ENCODE measurements around the gene NOVA1. TPM values are rescaled to one million over a fixed set of nuclear protein-coding genes. Genes with fewer than 3 reads are reported as not detected.
"Not testable (repeated sequence)": the region's sequence is repeated elsewhere in the genome, so short reads cannot be mapped to it uniquely, and the experiment has no call there.

Gene NOVA1
- total RNA-seq: 10 to 100 TPM; 10.3 to 22.4 (median 14.0) TPM

- Histone ChIP-seq H3K27me3 (no peaks in the 10 kb centered on the region), H3K27ac (replicated peaks in 1 of 4) (peak within 1 kb of the TSS; percentile 90 to 95 (median 92)), H3K9me3 (no peaks in the 10 kb centered on the region), H3K36me3 (no peaks in the 10 kb centered on the region), H3K4me3 (peak within 1 kb of the TSS; percentile 69 to 86 (median 82)), H3K4me1 (peaks cover 0 to 32% (median 23%) of the 10 kb centered on the region in 4 donors)
- intact Hi-C loops (cut with DNase I): loop anchor here (2.0 kb wide), 1 partner anchor 77 kb away; no protein-coding TSS in a partner anchor
- no peak for DNase-seq (ENCODE audit: extremely low spot score)
- TF ChIP-seq EP300 (IDR thresholded peaks at IDR 0.05) (no peak), CTCF (IDR thresholded peaks at IDR 0.05) (no peak), POLR2A (IDR thresholded peaks at IDR 0.05; ENCODE audit: low read depth) (no peak), POLR2AphosphoS5 (IDR thresholded peaks at IDR 0.05) (no peak)
- under 1% methylated on average over 35 of the region's 36 CpGs for WGBS
Measured at GRCh38 chr14:26597589-26598080, at the start of gene NOVA1. Gene NOVA1, minus strand, starts transcription at chr14:26598033. Its CDS starts 597 bp downstream, at chr14:26597436.

GRCh38 chr14:26645057-26645456, 47.2 kb upstream of the NOVA1 start:
- H3K4me3 ChIP-seq; H3K36me3 ChIP-seq; DNase-seq (ENCODE audit: extremely low spot score); H3K4me1 ChIP-seq; H3K27me3 ChIP-seq; H3K9me3 ChIP-seq; H3K27ac ChIP-seq (replicated peaks in 1 of 4); intact Hi-C loops (cut with DNase I): not testable (repeated sequence)
- 80% methylated on average over 1 of the region's 5 CpGs for WGBS

- no peaks in the 10 kb centered on the region for H3K36me3 ChIP-seq
- H3K4me1 ChIP-seq: peaks cover 0 to 13% (median 2%) of the 10 kb centered on the region in 4 donors
- no peak for DNase-seq (ENCODE audit: extremely low spot score)
- intact Hi-C loops (cut with DNase I): no loop called here
- WGBS: 21% methylated on average over 5 of the region's 5 CpGs
- H3K27ac ChIP-seq (replicated peaks in 1 of 4): no peak overlapping the region
- peaks cover 0 to 4% (median 0%) of the 10 kb centered on the region in 4 donors for H3K9me3 ChIP-seq
- H3K27me3 ChIP-seq: no peaks in the 10 kb centered on the region
- H3K4me3 ChIP-seq: peak overlapping the region in 2 of 4 donors; percentile 3 to 12
- TF ChIP-seq CTCF (IDR thresholded peaks at IDR 0.05) (no peak), EP300 (IDR thresholded peaks at IDR 0.05) (no peak), POLR2AphosphoS5 (IDR thresholded peaks at IDR 0.05) (no peak), POLR2A (IDR thresholded peaks at IDR 0.05; ENCODE audit: low read depth) (no peak)
Measured at GRCh38 chr14:26636561-26636960, 38.7 kb upstream of the NOVA1 start.

- H3K9me3 ChIP-seq; intact Hi-C loops (cut with DNase I); H3K4me3 ChIP-seq; H3K27ac ChIP-seq (replicated peaks in 1 of 4); H3K27me3 ChIP-seq; DNase-seq (ENCODE audit: extremely low spot score); H3K36me3 ChIP-seq: not testable (repeated sequence)
- 84% methylated on average over 25 of the region's 25 CpGs for WGBS
- peaks cover 0 to 13% (median 2%) of the 10 kb centered on the region in 4 donors for H3K4me1 ChIP-seq
Measured at GRCh38 chr14:26634946-26635345, 37.1 kb upstream of the NOVA1 start.

GRCh38 chr14:26626256-26626655, 28.4 kb upstream of the NOVA1 start:
- H3K9me3 ChIP-seq: no peaks in the 10 kb centered on the region
- no peak for DNase-seq (ENCODE audit: extremely low spot score)
- intact Hi-C loops (cut with DNase I): no loop called here
- H3K27me3 ChIP-seq: no peaks in the 10 kb centered on the region
- H3K4me1 ChIP-seq: no peaks in the 10 kb centered on the region
- no peaks in the 10 kb centered on the region for H3K36me3 ChIP-seq
- no peak overlapping the region for H3K4me3 ChIP-seq
- H3K27ac ChIP-seq (replicated peaks in 1 of 4): no peak overlapping the region
- no peak for TF ChIP-seq POLR2A (IDR thresholded peaks at IDR 0.05; ENCODE audit: low read depth)

- no peaks in the 10 kb centered on the region for H3K4me1 ChIP-seq
- no peak overlapping the region for H3K27ac ChIP-seq (replicated peaks in 1 of 4)
- TF ChIP-seq POLR2AphosphoS5 (IDR thresholded peaks at IDR 0.05) (no peak), POLR2A (IDR thresholded peaks at IDR 0.05; ENCODE audit: low read depth) (no peak), EP300 (IDR thresholded peaks at IDR 0.05) (no peak), CTCF (IDR thresholded peaks at IDR 0.05) (no peak)
- 91% methylated on average over 1 of the region's 1 CpG for WGBS
- intact Hi-C loops (cut with DNase I): no loop called here
- no peaks in the 10 kb centered on the region for H3K9me3 ChIP-seq
- H3K27me3 ChIP-seq: no peaks in the 10 kb centered on the region
- H3K36me3 ChIP-seq: no peaks in the 10 kb centered on the region
- DNase-seq (ENCODE audit: extremely low spot score): no peak
- no peak overlapping the region for H3K4me3 ChIP-seq
Measured at GRCh38 chr14:26622611-26623010, 24.8 kb upstream of the NOVA1 start.
